GM21447 (cell line): Measurements from ENCODE around the gene MYLIP.

Source experiments
- ATAC-seq: cut with Tn5 transposase; IDR thresholded peaks from one replicate; pipeline ENCODE4 v1.9.1; 2021; ENCODE audit not compliant: unreplicated experiment

The MYLIP gene

DNA sequence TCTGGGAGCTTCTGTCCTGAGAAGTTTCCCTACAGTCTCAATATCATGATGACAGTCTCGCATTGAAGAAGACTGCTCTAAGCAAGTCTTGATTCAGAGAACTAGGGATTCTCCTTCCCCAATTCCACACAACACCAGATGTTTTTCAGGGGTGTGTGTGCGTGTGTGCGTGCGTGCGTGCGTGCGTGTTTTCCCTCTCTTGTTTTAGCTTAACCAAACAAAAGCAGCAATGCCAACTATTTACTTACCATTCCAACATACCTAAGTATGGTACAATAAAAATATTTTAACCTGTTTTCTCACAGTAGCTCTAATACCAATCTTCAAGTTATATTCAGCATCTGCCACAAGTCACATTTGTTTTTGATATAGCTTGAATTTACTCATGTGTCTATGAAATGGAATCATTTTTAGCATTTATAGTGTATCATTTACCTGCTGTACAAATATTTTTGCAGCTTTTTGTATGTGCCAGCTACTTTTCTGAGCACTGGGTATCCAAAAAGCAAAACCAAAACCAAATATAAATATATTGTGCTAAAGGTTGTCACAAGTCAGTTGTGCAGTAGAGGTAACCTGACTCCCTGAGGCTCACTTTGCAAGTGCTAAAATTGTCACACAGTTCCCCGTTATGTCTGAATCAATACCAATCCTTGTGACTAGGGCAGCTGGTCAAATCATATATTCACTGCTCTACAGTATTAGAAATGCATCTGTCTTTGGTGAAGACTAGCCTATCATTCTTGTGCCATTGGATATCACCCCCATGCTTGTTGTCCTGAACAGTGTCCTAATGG, 21.7 kb upstream of the MYLIP start:
- ATAC-seq: no peak

DNA sequence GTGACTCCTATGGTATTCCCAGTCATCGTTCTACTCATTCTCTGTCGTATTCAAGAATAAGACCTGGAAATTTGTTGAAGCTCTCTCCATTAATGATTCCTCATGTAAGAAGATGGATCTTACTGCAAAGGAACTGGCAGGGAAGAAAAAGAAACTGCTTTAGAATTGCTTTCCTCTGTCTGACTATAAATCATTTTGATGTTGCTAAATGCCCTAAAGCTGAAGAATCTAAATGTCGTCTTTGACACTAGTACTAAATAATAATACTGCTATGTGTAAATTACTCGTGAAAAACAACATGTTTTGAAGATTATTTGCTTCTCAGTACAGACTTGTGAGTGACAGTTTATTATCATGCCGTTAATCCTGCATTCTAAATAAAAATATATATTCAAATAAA, 20.5 kb upstream of the MYLIP start:
- no peak for ATAC-seq

DNA sequence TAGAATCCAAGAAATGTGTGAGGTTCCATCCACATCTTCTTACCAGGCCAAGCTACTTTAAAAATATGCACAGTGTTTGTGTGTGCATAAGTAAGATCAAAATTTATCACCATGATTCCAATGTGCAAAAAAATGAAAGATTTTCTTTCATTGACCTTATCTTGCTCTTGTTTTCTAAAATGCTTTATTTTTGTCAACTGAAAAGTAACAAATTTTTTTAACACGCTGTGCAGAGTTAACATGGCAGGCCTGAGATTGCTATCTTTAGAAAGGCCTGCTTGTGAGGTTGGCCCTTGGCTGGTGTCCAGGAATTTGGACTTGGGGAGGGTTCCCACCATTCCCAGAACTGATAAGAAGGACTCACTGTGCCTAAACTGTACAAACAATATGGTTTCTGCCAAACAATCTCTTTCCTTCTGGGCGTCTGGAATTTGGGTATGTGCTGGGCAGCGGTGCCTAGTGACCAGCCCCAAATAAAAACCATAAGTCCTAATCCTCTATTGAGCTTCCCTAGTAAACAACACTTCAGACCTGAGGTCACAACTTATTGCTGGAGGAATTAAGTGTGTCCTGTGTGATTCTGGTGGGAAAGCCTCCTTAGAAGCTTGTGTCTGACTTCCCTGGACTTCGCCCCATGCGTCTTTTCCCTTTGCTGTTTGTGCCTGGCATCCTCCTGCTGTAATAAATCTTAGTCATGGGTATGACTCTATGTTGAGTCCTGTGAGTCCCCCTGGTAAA, 19.8 kb upstream of the MYLIP start:
- no peak for ATAC-seq

DNA sequence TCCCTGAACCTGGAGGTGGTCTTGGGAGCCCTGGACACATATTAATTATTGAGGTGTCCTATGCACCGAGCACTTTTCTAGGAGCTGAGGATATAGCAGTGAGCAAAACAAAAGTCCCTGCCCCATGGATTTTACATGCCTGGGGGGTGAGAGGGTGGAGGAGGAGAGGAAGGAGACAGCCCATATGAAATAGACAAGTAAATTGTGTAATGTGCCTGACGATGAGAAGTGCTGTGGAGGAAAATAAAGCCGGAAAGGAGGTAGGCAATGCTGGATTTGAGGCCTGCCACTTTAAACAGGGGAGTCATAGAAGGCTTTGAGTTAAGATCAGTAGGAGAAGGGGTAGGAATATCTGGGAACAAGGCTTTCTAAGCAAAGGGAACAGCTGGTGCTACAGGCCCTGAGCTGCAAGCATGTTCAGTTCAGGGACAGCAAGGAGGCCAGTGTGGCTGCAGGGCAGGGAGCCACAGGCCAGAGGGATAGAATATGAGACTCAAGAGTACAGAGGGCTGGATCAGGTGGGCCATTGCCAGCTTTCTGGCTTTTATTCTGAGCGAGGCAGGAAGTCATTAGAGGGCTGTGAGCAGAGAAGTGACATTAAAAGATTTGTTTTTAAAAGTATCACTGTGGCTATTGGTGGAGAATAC, 19.1 kb upstream of the MYLIP start:
- no peak for ATAC-seq

DNA sequence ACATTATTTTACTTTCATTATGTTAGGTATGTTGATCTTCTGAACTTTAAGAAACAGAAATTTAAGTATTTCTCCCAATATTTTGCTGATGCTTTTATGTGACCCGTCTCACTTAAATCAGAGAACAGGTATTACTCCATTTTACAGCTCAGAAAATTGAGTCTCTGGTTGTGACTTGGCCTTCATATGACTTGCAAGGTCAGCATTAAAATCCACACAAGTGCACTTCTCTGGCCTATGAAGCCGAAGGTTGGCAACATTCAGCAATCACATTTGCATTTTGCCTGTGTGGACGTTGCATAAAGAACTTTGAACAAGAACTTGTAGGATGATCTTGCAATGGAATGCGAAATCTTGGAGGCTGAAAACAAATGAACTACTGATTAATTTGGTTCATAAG, 10.1 kb upstream of the MYLIP start:
- no peak for ATAC-seq

DNA sequence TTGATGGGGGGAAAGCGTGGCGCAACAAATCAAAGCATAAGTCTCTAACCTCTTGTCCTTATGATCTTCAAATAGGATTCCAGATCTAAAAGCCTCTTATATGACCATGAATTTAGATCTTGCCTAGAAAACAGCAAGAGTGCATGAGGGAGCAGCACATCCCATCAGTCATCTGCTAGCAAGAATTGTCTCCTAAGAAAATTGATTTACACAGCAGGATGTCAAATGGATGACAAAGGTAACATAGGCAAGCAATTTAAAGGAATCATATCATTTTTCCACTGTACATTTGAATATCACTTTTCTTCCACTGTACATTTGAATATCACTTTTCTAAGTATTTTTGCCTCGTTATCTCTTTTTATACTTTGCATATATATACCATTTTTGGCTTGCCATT, 7.5 kb upstream of the MYLIP start:
- no peak for ATAC-seq

DNA sequence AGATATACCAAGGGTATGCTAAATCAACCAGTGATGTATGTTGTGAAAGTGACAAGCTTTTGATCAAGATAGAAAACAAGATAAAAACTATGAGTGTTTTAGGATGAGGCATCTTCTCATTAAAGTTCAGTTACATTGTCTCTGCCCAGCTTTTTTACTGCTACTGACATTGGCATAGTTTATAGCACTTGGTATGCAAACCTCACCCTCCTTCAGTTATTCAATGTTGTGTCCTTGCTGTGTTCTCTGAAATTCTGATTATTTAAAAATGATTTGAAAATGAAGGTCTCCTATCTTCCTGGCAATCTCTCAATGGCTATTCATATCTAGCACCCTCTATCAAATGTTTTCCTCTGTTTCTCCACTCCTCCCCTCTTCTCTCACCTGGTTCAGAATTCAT, 6.7 kb upstream of the MYLIP start:
- no peak for ATAC-seq

DNA sequence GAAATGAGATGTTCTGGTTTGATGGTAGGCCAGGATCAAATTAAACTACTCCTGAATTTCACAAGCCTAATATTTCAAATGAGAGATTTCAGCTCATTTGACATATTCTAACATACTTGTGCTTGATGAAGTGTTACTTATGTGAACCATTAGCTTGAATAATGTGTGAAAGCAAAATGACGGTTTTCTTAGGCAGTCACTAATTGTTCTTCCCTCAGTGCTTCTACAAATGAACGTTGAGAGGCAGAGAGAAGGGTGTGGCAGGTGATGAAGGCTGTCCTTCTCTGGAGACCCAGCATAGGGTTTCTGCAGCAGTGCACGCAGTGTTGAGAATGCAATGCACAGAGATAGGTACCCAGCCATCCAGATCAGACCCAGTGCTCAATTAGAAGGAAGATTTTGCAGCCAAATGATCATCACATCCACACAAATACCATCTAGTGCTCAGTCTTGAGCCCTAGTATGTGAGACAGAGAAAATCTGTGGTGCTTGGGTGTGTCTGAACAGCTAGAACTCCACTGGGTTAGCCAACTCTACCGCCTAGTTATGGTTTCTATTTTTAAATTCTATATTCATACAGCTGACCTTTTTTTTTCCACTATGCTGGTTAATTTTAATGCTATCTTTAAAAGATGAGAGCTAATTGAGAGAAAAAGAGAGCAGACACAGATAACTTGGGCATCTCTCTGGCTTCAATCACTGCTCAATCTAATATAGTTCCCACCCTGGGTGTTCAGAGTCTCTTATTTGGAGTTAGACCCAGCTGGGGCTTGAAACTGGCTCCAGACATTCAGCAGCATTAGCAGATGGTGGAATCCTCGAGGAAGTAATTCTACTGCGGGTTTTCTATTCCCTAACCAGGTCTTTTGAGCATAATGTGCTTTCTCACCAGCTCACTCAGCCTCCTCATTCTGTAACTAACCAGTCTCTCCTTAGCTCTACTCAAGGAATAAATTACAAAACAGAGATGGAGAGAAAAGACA, 4.4 kb upstream of the MYLIP start:
- ATAC-seq: no peak

DNA sequence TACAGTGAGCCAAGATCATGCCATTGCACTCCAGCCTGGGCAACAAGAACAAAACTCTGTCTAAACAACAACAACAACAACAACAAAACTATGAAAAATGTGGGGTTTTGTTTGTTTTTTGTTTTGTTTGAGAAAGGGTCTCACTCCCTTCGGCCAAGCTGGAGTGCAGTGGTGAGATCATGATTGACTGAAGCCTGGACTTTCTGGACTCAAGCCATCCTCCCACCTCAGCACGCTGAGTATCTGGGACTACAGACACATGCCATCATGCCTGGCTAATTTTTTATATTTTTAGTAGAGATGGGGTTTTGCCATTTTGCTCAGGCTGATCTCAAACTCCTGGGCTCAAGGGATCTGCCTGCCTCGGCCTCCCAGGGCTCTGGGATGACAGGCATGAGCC, 2.8 kb upstream of the MYLIP start:
- no peak for ATAC-seq

DNA sequence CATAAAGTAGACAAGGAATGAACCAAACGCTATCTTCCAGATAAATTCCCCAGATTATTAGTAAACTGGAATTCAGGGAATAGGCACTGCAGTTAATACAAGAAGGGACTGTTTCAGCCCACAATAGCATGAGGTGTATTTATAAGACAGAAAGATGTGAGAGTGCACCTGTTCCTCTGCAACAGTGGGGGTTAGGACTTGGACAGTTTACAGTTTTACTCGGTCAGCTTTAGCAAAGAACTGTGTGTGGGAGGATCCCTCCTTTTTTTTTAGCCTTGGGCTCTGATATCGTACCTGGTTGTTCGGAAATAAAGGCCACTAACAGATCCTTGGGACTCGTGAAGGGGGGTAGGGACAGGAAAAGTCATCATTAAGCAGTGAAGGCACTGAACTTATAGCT, 2.0 kb upstream of the MYLIP start:
- no peak for ATAC-seq

DNA sequence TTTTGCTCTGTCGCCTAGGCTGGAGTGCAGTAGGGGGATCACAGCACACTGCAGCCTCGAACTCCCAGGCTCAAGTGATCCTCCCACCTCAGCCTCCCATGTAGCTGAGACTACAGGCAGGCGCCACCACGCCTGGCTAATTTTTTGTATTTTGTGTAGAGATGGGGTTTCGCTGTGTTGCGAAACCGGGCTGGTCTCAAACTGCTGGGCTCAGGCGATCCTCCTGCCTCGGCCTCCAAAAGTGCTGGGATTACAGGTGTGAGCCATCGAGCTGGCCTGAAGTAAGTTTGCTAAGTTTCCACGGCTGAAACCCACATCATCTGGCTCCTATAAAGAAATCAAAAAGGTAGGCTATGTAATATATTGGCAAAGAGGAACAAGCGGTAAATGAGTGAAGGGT, 1.4 kb upstream of the MYLIP start:
- ATAC-seq: no peak

DNA sequence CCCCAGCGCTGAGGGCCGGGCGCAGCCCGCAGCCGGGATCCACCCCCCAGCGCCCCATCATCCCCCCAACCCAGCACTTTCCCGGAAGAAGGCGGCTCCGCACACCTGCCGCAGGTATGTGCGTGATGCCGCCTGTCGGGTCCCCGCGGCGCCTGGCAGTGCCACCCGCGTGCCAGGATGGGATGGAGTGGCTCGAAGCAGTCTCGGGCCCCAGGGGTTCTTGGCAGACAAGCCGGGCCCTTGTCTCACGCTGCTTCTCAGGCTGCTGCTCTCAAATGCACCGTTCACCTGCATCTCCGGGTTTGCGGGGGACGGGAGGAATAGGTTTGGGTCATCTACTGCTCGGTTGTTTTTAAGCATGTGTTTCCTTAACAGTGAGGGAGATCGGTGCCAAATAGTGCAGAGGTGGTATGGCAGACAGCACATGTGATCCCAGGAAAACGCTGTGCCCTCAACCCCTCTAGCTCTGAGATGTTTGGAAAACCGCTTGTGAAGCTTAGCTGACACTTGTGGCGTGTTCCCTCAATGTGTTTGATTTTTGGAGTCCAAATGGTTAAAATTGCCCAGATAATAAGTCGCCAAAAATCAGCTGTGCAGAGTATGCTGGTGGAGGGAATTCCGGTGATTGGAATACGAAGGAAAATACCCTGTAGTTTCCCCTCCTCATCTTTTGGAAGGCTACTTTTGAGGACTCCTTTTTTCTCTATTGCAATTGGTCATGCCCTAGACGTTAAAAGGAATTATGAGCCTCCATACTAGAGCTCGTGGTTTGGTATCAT, 926 bp downstream of the MYLIP start:
- ATAC-seq: no peak

DNA sequence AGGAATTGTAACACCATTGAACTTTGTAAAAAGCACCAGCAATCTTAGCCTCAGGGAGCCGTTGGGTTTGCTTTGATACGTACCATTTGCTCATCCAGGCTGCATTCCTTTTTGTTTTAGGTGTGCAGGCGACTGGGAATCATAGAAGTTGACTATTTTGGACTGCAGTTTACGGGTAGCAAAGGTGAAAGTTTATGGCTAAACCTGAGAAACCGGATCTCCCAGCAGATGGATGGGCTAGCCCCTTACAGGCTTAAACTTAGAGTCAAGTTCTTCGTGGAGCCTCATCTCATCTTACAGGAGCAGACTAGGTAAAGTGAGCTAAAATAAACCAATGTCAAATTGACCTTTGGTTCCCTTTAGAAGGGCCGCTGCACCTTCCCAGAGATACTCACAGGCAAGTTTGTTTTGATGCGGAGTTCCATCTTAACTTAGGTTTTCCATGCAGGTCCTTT, 1.6 kb downstream of the MYLIP start:
- ATAC-seq: no peak

DNA sequence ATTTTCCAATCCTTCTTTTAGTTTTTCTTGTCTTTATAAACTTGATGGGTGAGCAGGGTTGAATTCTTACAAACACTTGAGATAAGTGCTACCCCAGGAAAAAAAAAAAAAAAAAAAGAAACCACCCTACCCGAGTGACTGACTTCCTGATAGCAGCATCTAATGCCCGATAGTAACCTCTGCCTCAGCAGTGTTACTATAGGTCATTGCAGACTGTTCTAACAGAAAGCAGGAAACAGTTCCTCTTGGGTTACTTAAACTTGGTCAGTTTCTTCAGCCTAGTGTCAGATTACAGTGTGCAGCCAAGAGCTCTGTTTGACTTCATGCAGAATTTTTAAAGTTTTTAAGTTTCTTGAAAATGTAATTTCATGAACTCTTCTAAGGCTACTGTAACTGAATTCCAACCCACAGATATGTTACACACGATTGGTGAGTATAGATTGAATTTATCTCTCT, 2.1 kb downstream of the MYLIP start:
- ATAC-seq: peak; percentile 65

DNA sequence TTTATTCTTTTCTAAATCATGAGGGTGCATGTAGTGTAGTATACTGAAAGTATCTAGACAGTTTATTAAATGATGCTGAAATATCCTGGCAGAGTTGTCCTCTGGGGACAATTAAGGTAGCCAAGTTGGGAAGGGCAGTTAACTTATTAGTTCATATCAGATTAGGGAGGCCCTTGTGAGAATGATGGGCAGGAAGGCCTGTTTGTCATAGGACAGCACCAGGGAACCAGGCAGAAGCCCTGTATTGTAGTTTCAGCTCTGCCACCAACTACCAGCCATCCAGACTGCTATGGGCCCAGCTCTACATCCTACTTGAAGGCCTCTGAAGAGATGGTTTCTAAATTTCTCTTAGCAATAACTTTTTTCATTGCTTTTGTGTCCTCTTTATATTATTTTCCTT, 4.0 kb downstream of the MYLIP start:
- ATAC-seq: no peak

DNA sequence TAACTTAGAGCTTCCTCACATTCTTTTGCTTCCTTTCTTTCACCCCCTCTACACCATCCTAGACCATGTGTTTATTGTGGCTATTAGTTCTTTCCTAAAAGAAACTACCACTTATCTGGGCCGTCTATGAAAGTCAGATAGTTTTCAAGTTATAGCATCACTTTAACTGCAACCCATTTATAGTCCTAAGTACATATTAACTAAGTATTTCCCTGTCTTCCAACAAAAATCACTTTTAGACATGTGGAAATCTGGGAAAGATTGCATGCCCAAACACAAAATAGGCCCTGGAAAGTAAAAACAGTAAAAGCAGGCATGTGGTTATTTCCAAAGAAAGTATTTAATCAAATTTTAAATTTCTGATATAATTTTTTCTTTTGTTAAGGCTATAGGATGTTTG, 5.5 kb downstream of the MYLIP start:
- no peak for ATAC-seq

DNA sequence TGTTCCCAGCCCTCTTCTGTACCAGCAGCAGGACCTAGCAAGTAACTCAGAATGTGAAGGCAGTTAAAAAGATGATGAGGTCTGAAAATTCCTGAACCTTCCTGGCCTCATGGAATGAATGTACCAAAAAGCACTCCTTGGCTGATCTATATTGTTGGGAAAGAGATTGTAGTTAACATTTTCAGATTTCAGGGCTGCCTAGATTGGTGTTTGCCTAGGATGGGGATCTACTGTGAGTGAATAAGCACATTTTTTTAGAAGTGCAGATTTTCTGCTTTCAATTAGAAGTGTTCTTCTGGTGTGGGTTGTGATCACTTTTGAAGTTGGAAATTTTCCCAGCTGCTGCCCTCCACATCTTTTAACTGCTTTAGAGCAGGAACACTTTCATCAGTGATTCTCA, 6.2 kb downstream of the MYLIP start:
- no peak for ATAC-seq

DNA sequence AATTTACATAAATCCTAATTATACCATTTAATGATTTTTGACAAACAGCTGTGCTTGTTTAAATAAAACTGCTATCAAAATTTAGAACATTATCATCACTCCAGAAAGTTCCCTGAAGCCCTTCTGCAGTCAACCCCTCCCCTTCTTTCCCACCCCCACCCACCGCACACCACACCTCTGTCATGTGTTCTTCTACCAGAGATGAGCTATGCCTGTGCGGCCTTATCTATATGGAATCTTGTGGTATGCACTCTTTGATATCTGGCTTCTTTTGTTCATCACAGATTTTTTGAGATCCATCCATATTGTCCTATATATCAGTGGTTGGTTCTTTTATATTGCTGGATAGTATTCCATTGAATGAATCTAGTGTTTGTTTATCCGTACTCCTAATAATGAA, 7.2 kb downstream of the MYLIP start:
- no peak for ATAC-seq

DNA sequence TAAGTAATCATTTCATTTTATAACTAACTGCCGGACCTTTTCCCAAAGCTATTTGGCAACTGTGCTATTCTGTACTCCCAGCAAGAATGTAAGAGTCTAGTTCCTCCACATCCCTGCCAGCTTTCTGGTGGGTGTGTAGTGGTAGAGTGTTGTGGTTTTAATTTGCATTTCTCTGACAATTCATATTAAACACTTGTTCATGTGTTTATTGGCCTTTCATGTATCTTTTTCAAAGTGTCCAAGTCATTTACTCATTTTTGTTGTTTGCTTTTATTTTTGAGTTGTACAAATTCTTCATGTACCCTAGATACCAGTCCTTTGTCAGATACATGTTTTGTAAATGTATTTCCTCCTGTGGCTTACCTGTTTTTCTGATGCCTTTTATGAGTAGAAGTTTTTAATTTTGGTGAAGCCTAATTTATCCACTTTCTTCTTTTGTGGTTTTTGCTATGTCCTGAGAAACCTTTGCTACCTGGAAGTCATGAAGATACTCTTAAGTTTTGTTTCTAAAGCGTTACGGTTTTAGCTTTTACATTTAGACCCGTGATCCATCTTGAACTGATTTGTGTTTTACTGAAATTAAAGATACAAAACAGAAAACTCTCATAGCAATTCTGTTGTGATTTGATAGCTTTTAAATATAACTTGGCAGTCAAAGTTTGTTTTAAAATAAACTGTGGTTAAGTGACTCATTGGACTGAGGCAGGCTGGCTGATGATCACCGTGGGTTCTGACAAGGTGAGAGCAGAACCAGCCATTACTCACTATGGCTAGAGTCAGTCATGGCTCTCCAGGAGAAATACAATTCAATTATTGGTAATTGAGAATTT, 8.0 kb downstream of the MYLIP start:
- ATAC-seq: peak; percentile 47
